Gastroesophageal sphincter (tissue), 3 donors: ENCODE measurements around the gene IL23R.
"Not testable (repeated sequence)": the region's sequence is repeated elsewhere in the genome, so short reads cannot be mapped to it uniquely, and the experiment has no call there.

Experiments
- CTCF ChIP-seq, 4 experiments: fragments of 200-600 bp in 2 of 4; fragments of 450-650 bp in 2 of 4; sonication (generic) in 1 of 4; IDR thresholded peaks; one replicate each; pipeline ENCODE4 v1.5.1; 2017 to 2019; ENCODE audit warnings: antibody characterized with exemption in 4 of 4, mild to moderate bottlenecking in 2 of 4, moderate library complexity in 2 of 4
- POLR2A ChIP-seq, 2 donors: fragments of 450-650 bp; IDR thresholded peaks; one replicate each; pipeline ENCODE4 v1.6.1; 2017; ENCODE audit warnings: antibody characterized with exemption in 2 of 2, mild to moderate bottlenecking in 2 of 2, moderate library complexity in 1 of 2

GRCh38 chr1:67141832-67142231 is 24.4 kb upstream of the IL23R start:
- TF ChIP-seq CTCF, POLR2A (IDR thresholded peaks at IDR 0.05): not testable (repeated sequence)
